K562 (cell line): ENCODE measurements around the gene ITGB3BP.

Experiments
- EP300 ChIP-seq: IDR thresholded peaks from 2 replicates; pipeline ENCODE4 v1.6.1; 2012; ENCODE audit warnings: low read length, improper control_type of control experiment
- FOXJ3 ChIP-seq: sonication (generic); formaldehyde crosslinking; IDR thresholded peaks from 2 replicates; pipeline ENCODE4 v1.4.0; 2020; ENCODE audit warnings: mild to moderate bottlenecking, missing genetic modification reagents
- GATA2 ChIP-seq: sonication (generic); formaldehyde crosslinking; IDR thresholded peaks from 2 replicates; pipeline ENCODE4 v1.4.0; 2020; ENCODE audit warnings: mild to moderate bottlenecking, missing genetic modification reagents
- MAX ChIP-seq: sonication (generic); formaldehyde crosslinking; IDR thresholded peaks from 2 replicates; pipeline ENCODE4 v1.9.0; 2022; ENCODE audit warnings: mild to moderate bottlenecking, missing genetic modification reagents
- RCOR1 ChIP-seq, 2 experiments: IDR thresholded peaks; 2 replicates each; pipeline ENCODE4 v1.6.1; 2012; ENCODE audit warnings: low read depth in 2 of 2, low read length in 2 of 2, borderline replicate concordance in 1 of 2, improper control_type of control experiment in 1 of 2
- SETDB1 ChIP-seq: IDR thresholded peaks from one replicate; pipeline ENCODE4 v1.6.1; 2012; ENCODE audit warnings: low read length, control low read depth, inconsistent platforms
- SNRNP70 ChIP-seq: fragments of 200-400 bp; formaldehyde crosslinking; optimal IDR thresholded peaks from 2 replicates; pipeline ENCODE3; 2017; ENCODE audit warnings: low read depth, low read length
- SRSF9 ChIP-seq: fragments of 200-400 bp; formaldehyde crosslinking; IDR thresholded peaks from 2 replicates; pipeline ENCODE4 v1.6.1; 2017; ENCODE audit warnings: low read depth, low read length, borderline replicate concordance
- TAF1 ChIP-seq: IDR thresholded peaks from 2 replicates; pipeline ENCODE4 v1.6.1; 2011; ENCODE audit warnings: mild to moderate bottlenecking, low read length, moderate library complexity; ENCODE audit not compliant: insufficient read depth, control insufficient read depth, severe bottlenecking; ENCODE audit errors: extremely low read depth
- ZBTB34 ChIP-seq: fragments of 250-450 bp; sonication (Bioruptor Pico); IDR thresholded peaks from 2 replicates; pipeline ENCODE4 v1.8.0; 2021; ENCODE audit warnings: mild to moderate bottlenecking, moderate library complexity
- TF ChIP-seq, protein P1 (sequence below): sonication (generic); formaldehyde crosslinking; IDR thresholded peaks from 2 replicates; pipeline ENCODE4 v1.8.0; 2022; ENCODE audit warnings: missing genetic modification reagents, mild to moderate bottlenecking, borderline replicate concordance
- TF ChIP-seq, protein P2 (sequence below), 2 experiments: fragments of 450-650 bp in 1 of 2; sonication (generic) in 1 of 2; formaldehyde crosslinking in 1 of 2; IDR thresholded peaks in 1 of 2; conservative IDR thresholded peaks in 1 of 2; 2 replicates each; pipeline versions ENCODE4 v1.6.1 to v1.8.1; 2016 to 2023; ENCODE audit warnings: mild to moderate bottlenecking in 2 of 2, moderate library complexity in 2 of 2, inconsistent platforms in 1 of 2, missing genetic modification reagents in 1 of 2

GRCh38 chr1:63559357-63559756 lies 36.3 kb upstream of the ITGB3BP start:
- no peak for TF ChIP-seq SETDB1
- no peak for TF ChIP-seq TAF1
- no peak for TF ChIP-seq FOXJ3
- no peak for TF ChIP-seq SRSF9
- TF ChIP-seq GATA2 (CRISPR knock-in tag): no peak
- TF ChIP-seq EP300: no peak
- TF ChIP-seq, protein P1, sequence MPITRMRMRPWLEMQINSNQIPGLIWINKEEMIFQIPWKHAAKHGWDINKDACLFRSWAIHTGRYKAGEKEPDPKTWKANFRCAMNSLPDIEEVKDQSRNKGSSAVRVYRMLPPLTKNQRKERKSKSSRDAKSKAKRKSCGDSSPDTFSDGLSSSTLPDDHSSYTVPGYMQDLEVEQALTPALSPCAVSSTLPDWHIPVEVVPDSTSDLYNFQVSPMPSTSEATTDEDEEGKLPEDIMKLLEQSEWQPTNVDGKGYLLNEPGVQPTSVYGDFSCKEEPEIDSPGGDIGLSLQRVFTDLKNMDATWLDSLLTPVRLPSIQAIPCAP (CRISPR knock-in tag): no peak
- TF ChIP-seq RCOR1 (IDR thresholded peaks at IDR 0.05; ENCODE audit: borderline replicate concordance in 1 of 2, low read depth in 2 of 2, low read length in 2 of 2): no peak
- TF ChIP-seq, protein P2, sequence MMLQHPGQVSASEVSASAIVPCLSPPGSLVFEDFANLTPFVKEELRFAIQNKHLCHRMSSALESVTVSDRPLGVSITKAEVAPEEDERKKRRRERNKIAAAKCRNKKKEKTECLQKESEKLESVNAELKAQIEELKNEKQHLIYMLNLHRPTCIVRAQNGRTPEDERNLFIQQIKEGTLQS (IDR thresholded peaks at IDR 0.05): no peak
- TF ChIP-seq, protein P2 (CRISPR knock-in tag; conservative IDR thresholded peaks at IDR 0.05): no peak
- no peak for TF ChIP-seq MAX (CRISPR knock-in tag)
- no peak for TF ChIP-seq ZBTB34 (CRISPR knock-in tag)
- no peak for TF ChIP-seq SNRNP70
